CD4-positive, alpha-beta T cell (primary cell): Measurements from ENCODE around the gene TFEB. TPM values are rescaled to one million over a fixed set of nuclear protein-coding genes. Genes with fewer than 3 reads are reported as not detected.
A peak's percentile ranks its signal among the peaks of the same experiment; 100 is the strongest.

Experiments used
- ATAC-seq: fragments of 200-7000 bp; cut with Tn5 transposase; one replicate; pipeline ENCODE4 v1.10.0; 2022; ENCODE audit warnings: mild to moderate bottlenecking; ENCODE audit not compliant: poor library complexity
- CTCF ChIA-PET: fragments of 350-600 bp; sonication (Branson Sonifier 250); formaldehyde crosslinking; loops from one replicate; lab custom pipeline; 2021; ENCODE audit warnings: antibody characterized with exemption, inconsistent platforms; lab: Charles Lee
- POLR2A ChIA-PET: fragments of 350-600 bp; sonication (Branson Sonifier 250); formaldehyde crosslinking; loops from one replicate; lab custom pipeline; 2021; ENCODE audit warnings: antibody characterized with exemption, inconsistent platforms; lab: Charles Lee
- DNase-seq, 14 experiments: peaks; one replicate each; pipeline ENCODE4 v3.0.0-alpha.2; 2013 to 2020; ENCODE audit warnings: mixed read lengths in 2 of 14
- H3K27ac ChIP-seq, 2 donors: one replicate each; pipeline versions ENCODE4 v1.5.1 to v1.7.0; 2013; ENCODE audit warnings: low read length in 2 of 2, low read depth in 1 of 2, mild to moderate bottlenecking in 1 of 2
- H3K27me3 ChIP-seq, 2 experiments: 1 replicate in 1 of 2; 2 replicates in 1 of 2; pipeline versions ENCODE4 v1.6.1 to v1.7.0; 2013; ENCODE audit warnings: low read length in 2 of 2, control low read depth in 1 of 2, mild to moderate bottlenecking in 1 of 2, moderate library complexity in 1 of 2; ENCODE audit not compliant: insufficient read depth in 2 of 2, control insufficient read depth in 1 of 2
- H3K36me3 ChIP-seq: one replicate; pipeline ENCODE4 v1.6.1; 2013; ENCODE audit warnings: low read length, control low read depth; ENCODE audit not compliant: insufficient read depth
- H3K4me1 ChIP-seq: one replicate; pipeline ENCODE4 v1.6.1; 2013; ENCODE audit warnings: low read length, control low read depth; ENCODE audit not compliant: insufficient read depth
- H3K4me3 ChIP-seq: one replicate; pipeline ENCODE4 v1.5.1; 2013; ENCODE audit warnings: mild to moderate bottlenecking, low read length, moderate library complexity
- H3K9me3 ChIP-seq, 2 experiments: 1 replicate in 1 of 2; 2 replicates in 1 of 2; pipeline versions ENCODE4 v1.6.1 to v1.7.0; 2013; ENCODE audit warnings: low read length in 2 of 2, mild to moderate bottlenecking in 2 of 2, control low read depth in 1 of 2, moderate library complexity in 1 of 2; ENCODE audit not compliant: control insufficient read depth in 1 of 2, insufficient read depth in 1 of 2
- H3K27ac Mint-ChIP-seq: one replicate; pipeline ENCODE4 v1.8.0; 2020; ENCODE audit warnings: mixed read lengths
- H3K27me3 Mint-ChIP-seq: one replicate; pipeline ENCODE4 v1.8.0; 2021; ENCODE audit warnings: mixed read lengths
- H3K36me3 Mint-ChIP-seq: one replicate; pipeline ENCODE4 v1.8.0; 2021; ENCODE audit warnings: low read depth, mixed read lengths
- H3K4me1 Mint-ChIP-seq: one replicate; pipeline ENCODE4 v1.8.0; 2021; ENCODE audit warnings: low read depth, mixed read lengths
- H3K4me3 Mint-ChIP-seq: one replicate; pipeline ENCODE4 v1.8.0; 2020; ENCODE audit warnings: mild to moderate bottlenecking, mixed read lengths
- H3K9me3 Mint-ChIP-seq: one replicate; pipeline ENCODE4 v1.8.0; 2020; ENCODE audit warnings: mixed read lengths
- intact Hi-C, 2 experiments: fragments of 100-400 bp; cut with DNase I in 1 of 2; cut with micrococcal nuclease in 1 of 2; formaldehyde crosslinking; loops; one replicate each; pipeline versions ENCODE4 v1.15.1 to v1.9.0; 2023 to 2025; cut with DNase I, micrococcal nuclease
- total RNA-seq, 174 experiments: library from RNA in 2 of 174; stranded (reverse) in 2 of 174; gene quantifications; one replicate each; pipeline ENCODE4 v1.2.3 and lab custom pipeline; 2021 to 2026
- TF ChIP-seq, protein P1 (sequence below): fragments of 200-600 bp; IDR thresholded peaks from one replicate; pipeline ENCODE4 v1.8.0; 2022; ENCODE audit warnings: antibody characterized with exemption, mild to moderate bottlenecking

TFEB gene
- total RNA-seq, 2 experiments from 2014 or later: 23.8 to 24.1 TPM

DNA sequence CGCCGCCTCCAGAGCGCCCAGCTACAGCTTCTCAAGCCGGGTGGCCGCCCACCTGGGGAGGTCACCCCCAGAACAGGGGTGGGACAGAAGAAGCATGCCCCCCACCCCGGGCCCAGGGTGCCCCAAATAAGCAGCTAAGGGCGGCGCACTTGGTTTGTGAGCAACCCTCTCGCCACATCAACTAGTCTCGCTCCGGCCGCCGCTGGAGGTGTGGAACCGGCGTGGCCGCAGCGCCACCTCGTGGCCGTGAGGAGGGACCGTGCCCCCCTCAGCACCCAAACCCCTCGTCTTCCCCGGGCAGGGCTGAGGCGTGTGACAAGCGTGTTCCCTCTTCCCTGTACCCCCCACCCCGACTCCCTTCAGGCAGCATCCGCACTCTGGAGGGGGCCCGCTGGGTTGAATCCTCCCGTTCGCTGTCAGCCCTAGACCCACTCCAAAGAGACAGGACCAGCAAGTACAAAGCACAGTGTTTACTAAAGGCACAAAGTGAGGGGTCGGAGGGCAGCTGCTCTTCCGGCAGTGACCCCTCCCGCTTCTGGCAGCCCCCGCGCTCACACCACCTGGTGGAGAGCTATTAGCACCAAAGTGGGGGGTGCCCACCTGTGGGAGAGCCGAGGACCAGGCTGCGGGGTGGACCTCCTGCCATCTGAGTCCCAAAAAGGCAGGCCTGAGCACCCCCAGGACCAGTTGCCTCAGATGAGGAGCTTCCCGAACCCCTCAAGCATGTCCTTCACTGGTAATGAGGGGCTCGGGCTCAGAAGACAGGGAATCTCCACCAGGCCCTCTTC, 51.7 kb downstream of the TFEB start:
- intact Hi-C loops: loop anchor here (1.0 to 10.0 kb wide), 7 partner anchors 80 to 379 kb away; no protein-coding TSS in a partner anchor
- Histone ChIP-seq H3K27me3 (no peaks in the 10 kb centered on the region), H3K4me1 (peaks cover 20% of the 10 kb centered on the region), H3K27ac (no peak overlapping the region), H3K4me3 (peak overlapping the region; percentile 59), H3K9me3 (no peaks in the 10 kb centered on the region), H3K36me3 (peaks cover 28% of the 10 kb centered on the region)
- Mint-ChIP-seq H3K4me3 (peak overlapping the region; percentile 83), H3K4me1 (peaks cover 12% of the 10 kb centered on the region), H3K27ac (peak overlapping the region; percentile 79), H3K36me3 (peaks cover 16% of the 10 kb centered on the region), H3K27me3 (no peaks in the 10 kb centered on the region), H3K9me3 (no peaks in the 10 kb centered on the region)
- peak; percentile 60 to 90 (median 74) for DNase-seq
- ChIA-PET POLR2A (interaction anchor here (0.6 to 1.3 kb wide), 5 partner anchors 51 to 350 kb away, joined by 3 to 9 read pairs (median 4); no protein-coding TSS in a partner anchor), CTCF (interaction anchor here (0.7 to 1.7 kb wide), 5 partner anchors 8 to 242 kb away, joined by 3 to 6 read pairs (median 3); no protein-coding TSS in a partner anchor)
- ATAC-seq: peak; percentile 88
- TF ChIP-seq, protein P1, sequence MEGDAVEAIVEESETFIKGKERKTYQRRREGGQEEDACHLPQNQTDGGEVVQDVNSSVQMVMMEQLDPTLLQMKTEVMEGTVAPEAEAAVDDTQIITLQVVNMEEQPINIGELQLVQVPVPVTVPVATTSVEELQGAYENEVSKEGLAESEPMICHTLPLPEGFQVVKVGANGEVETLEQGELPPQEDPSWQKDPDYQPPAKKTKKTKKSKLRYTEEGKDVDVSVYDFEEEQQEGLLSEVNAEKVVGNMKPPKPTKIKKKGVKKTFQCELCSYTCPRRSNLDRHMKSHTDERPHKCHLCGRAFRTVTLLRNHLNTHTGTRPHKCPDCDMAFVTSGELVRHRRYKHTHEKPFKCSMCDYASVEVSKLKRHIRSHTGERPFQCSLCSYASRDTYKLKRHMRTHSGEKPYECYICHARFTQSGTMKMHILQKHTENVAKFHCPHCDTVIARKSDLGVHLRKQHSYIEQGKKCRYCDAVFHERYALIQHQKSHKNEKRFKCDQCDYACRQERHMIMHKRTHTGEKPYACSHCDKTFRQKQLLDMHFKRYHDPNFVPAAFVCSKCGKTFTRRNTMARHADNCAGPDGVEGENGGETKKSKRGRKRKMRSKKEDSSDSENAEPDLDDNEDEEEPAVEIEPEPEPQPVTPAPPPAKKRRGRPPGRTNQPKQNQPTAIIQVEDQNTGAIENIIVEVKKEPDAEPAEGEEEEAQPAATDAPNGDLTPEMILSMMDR: peak; percentile 83

DNA sequence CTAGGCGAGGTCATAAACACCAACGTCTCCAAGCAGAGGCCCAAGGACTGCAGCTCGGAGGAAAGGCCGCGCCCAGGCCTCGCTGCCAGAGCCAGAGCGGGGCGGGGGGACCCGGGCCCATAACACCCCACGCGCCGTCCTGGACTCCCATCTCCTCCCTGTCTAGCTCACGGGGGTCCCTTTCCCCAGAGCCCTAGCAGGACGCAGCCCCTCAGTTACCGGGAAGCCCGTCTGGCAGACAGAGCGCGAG, 52.2 kb downstream of the TFEB start:
- Mint-ChIP-seq H3K4me1 (peaks cover 12% of the 10 kb centered on the region), H3K36me3 (peaks cover 14% of the 10 kb centered on the region), H3K27me3 (no peaks in the 10 kb centered on the region), H3K9me3 (no peaks in the 10 kb centered on the region), H3K4me3 (peak overlapping the region; percentile 83), H3K27ac (peak overlapping the region; percentile 79)
- DNase-seq (no peak), ATAC-seq (peak; percentile 20)
- no peaks in the 10 kb centered on the region for H3K27me3 ChIP-seq
- peaks cover 20% of the 10 kb centered on the region for H3K4me1 ChIP-seq
- POLR2A ChIA-PET: interaction anchor here (0.6 to 1.3 kb wide), 5 partner anchors 51 to 349 kb away, joined by 3 to 9 read pairs (median 4); no protein-coding TSS in a partner anchor
- no peak overlapping the region for H3K27ac ChIP-seq
- TF ChIP-seq, protein P1: no peak
- H3K36me3 ChIP-seq: peaks cover 28% of the 10 kb centered on the region
- no peaks in the 10 kb centered on the region for H3K9me3 ChIP-seq
- peak overlapping the region; percentile 59 for H3K4me3 ChIP-seq
- CTCF ChIA-PET: interaction anchor here (0.7 to 1.7 kb wide), 5 partner anchors 9 to 241 kb away, joined by 3 to 6 read pairs (median 3); no protein-coding TSS in a partner anchor
- intact Hi-C loops: loop anchor here (1.0 to 10.0 kb wide), 7 partner anchors 80 to 378 kb away; no protein-coding TSS in a partner anchor

DNA sequence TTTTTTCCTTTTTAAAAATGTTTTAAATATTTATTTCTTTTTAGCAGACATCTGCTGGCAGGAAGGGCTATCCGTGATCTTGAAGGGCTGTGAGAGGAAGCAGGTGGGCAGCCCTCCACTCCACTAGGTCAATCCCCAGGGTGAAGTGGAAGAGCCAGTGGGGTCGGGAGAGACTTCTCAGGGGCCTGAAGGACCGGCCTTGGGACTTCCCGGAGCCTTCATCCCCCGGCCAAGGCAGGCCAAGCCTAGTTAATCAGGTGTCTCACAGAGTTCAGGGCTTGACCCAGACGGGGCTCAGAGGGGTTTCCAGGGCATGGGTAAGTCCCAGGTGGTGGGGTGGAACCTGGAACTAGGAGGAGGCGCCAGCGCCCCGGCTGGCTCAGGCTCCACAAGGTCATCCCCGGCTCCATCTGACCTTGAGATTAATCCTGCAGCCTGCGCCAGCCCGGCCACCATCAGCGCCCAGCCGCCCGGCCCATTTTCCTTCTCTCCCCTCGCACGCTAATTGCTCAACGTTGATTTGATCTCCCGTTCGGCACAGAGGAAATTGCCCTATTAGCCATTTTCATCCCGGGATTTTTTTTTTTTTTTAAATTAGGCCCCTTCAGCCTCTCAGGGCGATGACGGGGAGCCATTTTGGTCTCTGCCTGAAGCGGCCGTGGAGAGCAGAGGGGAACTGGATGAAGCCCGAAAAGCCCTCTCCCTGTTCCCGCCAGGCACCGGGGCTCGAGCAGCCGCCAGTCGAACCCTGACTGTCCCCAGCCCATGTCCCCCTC, 52.7 kb downstream of the TFEB start:
- no peak overlapping the region for H3K27ac ChIP-seq

More for the DNA sequence above, 52.7 kb downstream of the TFEB start:
- H3K36me3 ChIP-seq: peaks cover 24% of the 10 kb centered on the region
- ChIA-PET POLR2A (interaction anchor here (0.6 to 1.3 kb wide), 5 partner anchors 52 to 349 kb away, joined by 3 to 9 read pairs (median 4); no protein-coding TSS in a partner anchor), CTCF (interaction anchor here (0.7 to 1.7 kb wide), 5 partner anchors 10 to 241 kb away, joined by 3 to 6 read pairs (median 3); no protein-coding TSS in a partner anchor)
- peak overlapping the region; percentile 83 for H3K4me3 Mint-ChIP-seq
- peak; percentile 7 for ATAC-seq
- peaks cover 20% of the 10 kb centered on the region for H3K4me1 ChIP-seq
- TF ChIP-seq, protein P1: no peak
- peak overlapping the region; percentile 79 for H3K27ac Mint-ChIP-seq
- peaks cover 12% of the 10 kb centered on the region for H3K4me1 Mint-ChIP-seq
- peak in 4 of 14 experiments; percentile 8 to 16 (median 15) for DNase-seq
- H3K9me3 ChIP-seq: no peaks in the 10 kb centered on the region
- no peaks in the 10 kb centered on the region for H3K9me3 Mint-ChIP-seq
- peak overlapping the region; percentile 59 for H3K4me3 ChIP-seq
- intact Hi-C loops: loop anchor here (1.0 to 10.0 kb wide), 7 partner anchors 79 to 378 kb away; no protein-coding TSS in a partner anchor
- no peaks in the 10 kb centered on the region for H3K27me3 Mint-ChIP-seq
- H3K36me3 Mint-ChIP-seq: peaks cover 11% of the 10 kb centered on the region
- no peaks in the 10 kb centered on the region for H3K27me3 ChIP-seq
